ENCODE measurements around the gene UTP25.

DNA sequence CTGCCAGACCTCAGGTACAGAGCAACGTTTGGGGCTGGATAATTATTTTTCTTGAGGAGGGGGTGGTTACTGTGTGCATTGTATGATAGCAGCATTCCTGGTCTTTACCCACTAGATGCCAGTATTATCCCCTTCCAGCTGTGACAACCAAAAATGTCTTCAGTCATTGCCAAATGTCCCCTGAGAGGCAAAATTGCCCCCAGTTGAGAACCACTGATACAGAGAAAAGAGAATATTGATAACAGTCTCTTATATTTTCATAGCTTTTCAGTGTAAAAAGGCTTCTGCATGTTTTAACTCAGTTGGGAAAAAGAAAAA, 58.4 kb downstream of the UTP25 start:
- no peak for TF ChIP-seq RARB (CRISPR knock-in tag; IDR thresholded peaks at IDR 0.05)
- no peak for TF ChIP-seq OSR1 (CRISPR knock-in tag; IDR thresholded peaks at IDR 0.05)
- TF ChIP-seq, protein P1, sequence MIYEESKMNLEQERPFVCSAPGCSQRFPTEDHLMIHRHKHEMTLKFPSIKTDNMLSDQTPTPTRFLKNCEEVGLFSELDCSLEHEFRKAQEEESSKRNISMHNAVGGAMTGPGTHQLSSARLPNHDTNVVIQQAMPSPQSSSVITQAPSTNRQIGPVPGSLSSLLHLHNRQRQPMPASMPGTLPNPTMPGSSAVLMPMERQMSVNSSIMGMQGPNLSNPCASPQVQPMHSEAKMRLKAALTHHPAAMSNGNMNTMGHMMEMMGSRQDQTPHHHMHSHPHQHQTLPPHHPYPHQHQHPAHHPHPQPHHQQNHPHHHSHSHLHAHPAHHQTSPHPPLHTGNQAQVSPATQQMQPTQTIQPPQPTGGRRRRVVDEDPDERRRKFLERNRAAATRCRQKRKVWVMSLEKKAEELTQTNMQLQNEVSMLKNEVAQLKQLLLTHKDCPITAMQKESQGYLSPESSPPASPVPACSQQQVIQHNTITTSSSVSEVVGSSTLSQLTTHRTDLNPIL (CRISPR knock-in tag; IDR thresholded peaks at IDR 0.05; ENCODE audit: low read depth), result no peak
- TF ChIP-seq, protein P2, sequence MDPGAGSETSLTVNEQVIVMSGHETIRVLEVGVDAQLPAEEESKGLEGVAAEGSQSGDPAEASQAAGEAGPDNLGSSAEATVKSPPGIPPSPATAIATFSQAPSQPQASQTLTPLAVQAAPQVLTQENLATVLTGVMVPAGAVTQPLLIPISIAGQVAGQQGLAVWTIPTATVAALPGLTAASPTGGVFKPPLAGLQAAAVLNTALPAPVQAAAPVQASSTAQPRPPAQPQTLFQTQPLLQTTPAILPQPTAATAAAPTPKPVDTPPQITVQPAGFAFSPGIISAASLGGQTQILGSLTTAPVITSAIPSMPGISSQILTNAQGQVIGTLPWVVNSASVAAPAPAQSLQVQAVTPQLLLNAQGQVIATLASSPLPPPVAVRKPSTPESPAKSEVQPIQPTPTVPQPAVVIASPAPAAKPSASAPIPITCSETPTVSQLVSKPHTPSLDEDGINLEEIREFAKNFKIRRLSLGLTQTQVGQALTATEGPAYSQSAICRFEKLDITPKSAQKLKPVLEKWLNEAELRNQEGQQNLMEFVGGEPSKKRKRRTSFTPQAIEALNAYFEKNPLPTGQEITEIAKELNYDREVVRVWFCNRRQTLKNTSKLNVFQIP (CRISPR knock-in tag; IDR thresholded peaks at IDR 0.05; ENCODE audit: borderline replicate concordance, low read depth), result no peak
- TF ChIP-seq BACH2 (CRISPR knock-in tag; IDR thresholded peaks at IDR 0.05; ENCODE audit: borderline replicate concordance), result no peak
- TF ChIP-seq PPARA (CRISPR knock-in tag; IDR thresholded peaks at IDR 0.05; ENCODE audit: borderline replicate concordance), result no peak
